Neutrophil (primary cell): ENCODE measurements around the gene NAB2.
"Not testable (repeated sequence)": the region's sequence is repeated elsewhere in the genome, so short reads cannot be mapped to it uniquely, and the experiment has no call there.

Experiments used
- H3K27ac ChIP-seq: fragments of 200-600 bp; sonication (generic); 2 replicates; pipeline ENCODE4 v1.5.1; 2016; ENCODE audit warnings: mild to moderate bottlenecking, moderate library complexity
- H3K27me3 ChIP-seq: fragments of 200-600 bp; sonication (generic); 2 replicates; pipeline ENCODE4 v1.6.0; 2016; ENCODE audit warnings: mild to moderate bottlenecking
- H3K36me3 ChIP-seq: fragments of 200-600 bp; sonication (generic); 2 replicates; pipeline ENCODE4 v1.5.1; 2017
- H3K4me1 ChIP-seq, 2 experiments: fragments of 200-600 bp in 1 of 2; sonication (generic) in 1 of 2; 1 replicate in 1 of 2; 2 replicates in 1 of 2; pipeline versions ENCODE4 v1.5.1 to v1.6.1; 2013 to 2016; ENCODE audit warnings: low read depth in 1 of 2, low read length in 1 of 2, mild to moderate bottlenecking in 1 of 2, moderate library complexity in 1 of 2; ENCODE audit not compliant: control insufficient read depth in 1 of 2, insufficient read depth in 1 of 2
- H3K4me3 ChIP-seq, 2 experiments: fragments of 200-600 bp in 1 of 2; sonication (generic) in 1 of 2; 1 replicate in 1 of 2; 2 replicates in 1 of 2; pipeline ENCODE4 v1.5.1; 2013 to 2016; ENCODE audit warnings: low read depth in 1 of 2, low read length in 1 of 2, mild to moderate bottlenecking in 1 of 2, moderate library complexity in 1 of 2
- H3K9me3 ChIP-seq: fragments of 200-600 bp; sonication (generic); 2 replicates; pipeline ENCODE4 v1.5.1; 2016
- CTCF ChIP-seq: fragments of 200-600 bp; sonication (generic); IDR thresholded peaks from 2 replicates; pipeline ENCODE4 v1.5.1; 2016; ENCODE audit warnings: antibody characterized with exemption

NAB2 gene

GRCh38 chr12:57116580-57117281, 27.8 kb downstream of the NAB2 start:
- Histone ChIP-seq H3K27ac (no peak overlapping the region), H3K27me3 (peaks cover 27% of the 10 kb centered on the region), H3K4me3 (no peak overlapping the region), H3K9me3 (no peaks in the 10 kb centered on the region), H3K36me3 (no peaks in the 10 kb centered on the region), H3K4me1 (peaks cover 8 to 10% of the 10 kb centered on the region in 2 experiments)
- TF ChIP-seq CTCF, result no peak

GRCh38 chr12:57118711-57119271, 29.9 kb downstream of the NAB2 start:
- no peak for TF ChIP-seq CTCF
- Histone ChIP-seq H3K9me3 (no peaks in the 10 kb centered on the region), H3K27me3 (peaks cover 44% of the 10 kb centered on the region), H3K36me3 (no peaks in the 10 kb centered on the region), H3K27ac (no peak overlapping the region), H3K4me3 (no peak overlapping the region), H3K4me1 (no peaks in the 10 kb centered on the region)

GRCh38 chr12:57119294-57120085, 30.6 kb downstream of the NAB2 start:
- Histone ChIP-seq H3K27ac (no peak overlapping the region), H3K36me3 (no peaks in the 10 kb centered on the region), H3K9me3 (no peaks in the 10 kb centered on the region), H3K4me3 (no peak overlapping the region), H3K27me3 (peaks cover 51% of the 10 kb centered on the region), H3K4me1 (no peaks in the 10 kb centered on the region)
- no peak for TF ChIP-seq CTCF

GRCh38 chr12:57120718-57121117, 31.8 kb downstream of the NAB2 start:
- H3K27ac ChIP-seq, H3K4me3 ChIP-seq, H3K36me3 ChIP-seq, H3K4me1 ChIP-seq, H3K9me3 ChIP-seq: not testable (repeated sequence)
- peaks cover 62% of the 10 kb centered on the region for H3K27me3 ChIP-seq

- no peak for TF ChIP-seq CTCF
- Histone ChIP-seq H3K36me3 (no peaks in the 10 kb centered on the region), H3K4me1 (peaks cover 2 to 13% of the 10 kb centered on the region in 2 experiments), H3K27ac (no peak overlapping the region), H3K27me3 (peaks cover 67% of the 10 kb centered on the region), H3K4me3 (no peak overlapping the region), H3K9me3 (no peaks in the 10 kb centered on the region)
Observed at GRCh38 chr12:57123813-57124212, 34.9 kb downstream of the NAB2 start.
